ENCODE measurements around the gene PTK6.
"Not testable (repeated sequence)": the region's sequence is repeated elsewhere in the genome, so short reads cannot be mapped to it uniquely, and the experiment has no call there.

Gene PTK6

DNA sequence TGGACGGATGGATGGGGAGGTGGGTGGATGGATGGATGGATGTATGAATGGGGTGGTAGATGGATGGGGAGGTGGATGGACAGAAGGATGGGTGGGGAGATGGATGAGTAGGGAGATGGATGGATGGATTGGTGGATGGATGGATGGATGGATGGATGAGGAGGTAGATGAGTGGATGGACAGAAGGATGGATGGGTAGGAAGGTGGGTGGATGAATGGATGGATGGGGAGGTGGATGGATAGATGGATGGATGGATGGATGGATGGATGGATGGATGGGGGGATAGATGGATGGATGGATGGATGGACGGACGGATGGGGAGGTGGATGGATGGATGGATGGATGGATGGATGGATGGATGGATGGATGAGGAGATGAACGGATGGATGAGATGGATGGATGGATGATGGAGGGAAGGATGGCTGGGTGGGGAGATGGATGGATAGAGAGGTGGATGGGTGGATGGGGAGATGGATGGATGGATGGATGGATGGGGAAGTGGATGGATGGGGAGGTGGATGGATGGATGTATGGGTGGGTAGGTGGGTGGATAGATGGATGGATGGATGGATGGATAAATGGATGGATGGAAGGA, 45.4 kb downstream of the PTK6 start:
- DNase-seq, result no peak

DNA sequence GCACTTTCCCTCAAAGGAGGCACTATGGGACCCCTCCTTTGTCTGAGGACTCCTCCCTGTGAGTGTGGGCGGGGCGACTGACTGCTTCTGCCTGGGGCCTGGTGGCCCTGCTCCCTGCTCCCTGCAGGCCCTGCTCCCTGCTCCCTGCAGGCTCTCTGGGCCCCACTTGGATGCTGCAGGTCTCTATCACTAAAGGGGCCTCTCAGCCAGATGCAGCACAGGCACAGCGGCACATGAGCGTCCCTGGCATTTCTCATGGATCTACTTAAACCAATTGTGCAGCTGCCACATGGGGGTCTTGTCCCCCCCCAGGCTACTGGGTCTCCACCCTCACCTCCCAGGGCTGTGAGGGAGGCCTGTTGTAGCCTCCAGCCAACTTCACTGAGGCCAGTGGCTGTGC, 46.1 kb downstream of the PTK6 start:
- no peak for DNase-seq

DNA sequence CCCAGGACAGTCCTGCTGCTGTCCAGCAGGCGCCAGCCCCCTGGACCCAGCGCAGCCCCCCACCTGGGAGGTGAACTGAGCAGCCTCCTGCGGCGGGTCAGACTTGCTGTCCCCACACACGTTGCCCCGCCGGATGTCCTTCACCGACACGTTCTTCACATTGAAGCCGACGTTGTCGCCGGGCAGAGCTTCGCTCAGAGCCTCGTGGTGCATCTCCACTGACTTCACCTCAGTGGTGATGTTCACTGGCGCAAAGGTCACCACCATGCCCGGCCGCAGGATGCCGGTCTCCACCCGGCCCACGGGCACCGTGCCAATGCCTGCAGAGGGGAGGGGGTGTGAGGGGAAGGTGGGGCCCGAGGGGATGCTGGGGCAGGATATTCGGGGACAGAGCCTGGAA, 46.8 kb downstream of the PTK6 start:
- no peak for DNase-seq

GRCh38 chr20:63488315-63489251, 48.6 kb downstream of the PTK6 start:
- no peak for DNase-seq

DNA sequence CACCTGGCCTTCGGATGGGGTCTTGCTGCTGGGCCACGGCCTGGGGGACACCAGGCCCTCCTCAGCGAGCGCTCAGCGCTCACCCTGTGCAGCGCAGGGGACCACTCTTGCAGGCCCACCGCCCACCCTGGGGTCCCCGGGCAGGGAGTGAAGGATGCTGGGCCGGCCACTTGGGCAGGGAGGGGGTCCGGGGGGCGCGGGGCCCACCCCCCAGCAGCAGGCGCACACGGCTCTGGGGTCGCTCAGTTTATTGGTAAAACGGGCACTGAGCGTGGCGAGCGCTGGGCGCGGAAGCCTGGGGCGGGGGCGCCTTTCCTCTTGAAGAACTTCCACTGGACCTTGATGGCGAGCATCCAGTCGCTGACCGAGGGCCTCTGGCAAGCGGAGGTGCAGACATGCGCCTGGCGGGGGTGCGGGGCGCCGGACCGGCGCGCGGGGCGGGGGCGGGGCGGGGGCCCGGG, 49.4 kb downstream of the PTK6 start:
- no peak for DNase-seq

DNA sequence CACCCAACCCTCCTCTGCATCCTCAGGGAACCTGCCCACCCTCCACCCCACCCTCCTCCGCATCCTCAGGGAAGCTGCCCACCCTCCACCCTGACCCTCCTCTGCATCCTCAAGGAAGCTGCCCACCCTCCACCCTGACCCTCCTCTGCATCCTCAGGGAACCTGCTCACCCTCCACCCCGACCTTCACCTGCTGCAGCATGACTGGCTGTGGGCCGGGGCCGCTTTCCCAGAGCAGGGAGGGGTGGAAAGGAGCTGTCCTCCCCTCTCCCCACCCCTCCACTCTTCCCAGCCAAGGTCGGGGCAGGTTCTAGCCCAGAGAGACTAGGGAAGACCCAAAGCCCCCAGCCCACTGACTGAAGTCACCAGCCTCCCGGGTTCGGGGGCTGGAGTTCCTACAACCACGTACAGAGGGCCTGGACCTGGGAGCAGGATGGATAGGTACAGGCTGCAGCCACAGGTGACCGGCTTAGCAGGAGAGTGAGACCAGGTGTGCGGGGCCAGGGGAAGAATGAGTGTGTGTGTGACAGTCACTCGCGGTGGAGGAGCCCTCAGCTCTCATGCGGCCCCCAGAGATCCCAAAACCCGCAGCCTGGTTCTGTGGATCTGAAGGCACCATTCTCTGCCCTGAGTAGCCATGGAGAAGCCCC, 49.9 kb downstream of the PTK6 start:
- DNase-seq, result no peak

- no peak for DNase-seq
These were observed 50.8 kb downstream of the PTK6 start for GRCh38 chr20:63486300-63486855.

DNA sequence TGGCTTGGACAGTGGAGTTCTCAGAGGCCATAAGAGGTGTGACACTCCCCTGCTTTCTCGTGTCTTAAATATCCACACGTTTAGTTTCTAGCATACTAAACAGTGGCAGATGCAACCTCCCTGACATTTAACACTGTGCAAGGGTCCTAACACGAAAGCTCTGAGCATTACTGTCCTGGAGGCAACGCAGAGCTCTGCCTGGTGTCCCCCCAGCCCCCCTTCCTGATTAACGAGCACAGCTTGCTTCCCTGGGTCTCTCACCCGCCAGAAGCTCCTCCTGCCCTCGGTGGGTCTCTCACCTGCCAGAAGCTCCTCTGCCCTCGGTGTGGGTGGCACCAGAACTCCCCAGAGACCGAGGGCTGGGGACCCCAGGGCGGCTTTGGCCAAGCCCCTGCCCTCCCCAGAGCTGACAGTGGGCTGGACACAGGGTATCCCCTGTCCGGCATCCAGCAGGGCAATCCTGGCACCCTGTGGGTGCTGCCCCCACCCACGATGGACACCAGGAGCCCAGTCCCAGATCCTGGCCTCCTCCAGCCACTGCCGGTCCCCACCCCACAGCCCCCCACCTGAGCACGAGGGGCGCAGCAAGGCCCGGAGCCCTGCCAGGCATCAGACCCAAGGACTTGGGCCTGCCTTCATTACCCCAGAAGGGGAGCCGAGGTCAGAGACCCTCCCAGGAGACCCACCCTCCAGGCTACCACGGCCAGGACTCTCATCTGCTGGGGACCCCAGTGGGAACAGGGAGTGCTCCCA, 52.3 kb downstream of the PTK6 start:
- no peak for DNase-seq

GRCh38 chr20:63484236-63484635, 52.9 kb downstream of the PTK6 start:
- no peak for DNase-seq

DNA sequence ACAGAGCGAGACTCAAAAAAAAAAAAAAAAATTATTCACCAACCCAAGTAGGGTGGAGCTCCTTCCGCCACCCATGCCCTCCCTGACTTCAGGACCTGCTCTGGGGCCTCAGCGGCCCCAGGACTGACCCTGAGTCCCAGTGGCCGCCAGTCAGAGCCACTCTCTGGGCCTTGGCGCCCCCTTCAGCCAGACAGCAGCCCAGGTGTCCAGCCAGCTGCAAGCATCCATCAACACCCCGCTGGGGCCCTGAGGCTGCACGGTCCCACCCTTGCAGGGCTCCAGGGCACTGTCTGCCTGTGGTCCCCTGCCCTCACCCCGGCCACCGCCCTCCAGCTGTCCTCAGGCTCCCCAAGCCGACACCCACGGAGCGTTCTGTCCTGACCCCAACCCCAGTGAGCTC, 53.3 kb downstream of the PTK6 start:
- DNase-seq, result no peak

GRCh38 chr20:63482021-63482587, 55.1 kb downstream of the PTK6 start:
- no peak for DNase-seq

DNA sequence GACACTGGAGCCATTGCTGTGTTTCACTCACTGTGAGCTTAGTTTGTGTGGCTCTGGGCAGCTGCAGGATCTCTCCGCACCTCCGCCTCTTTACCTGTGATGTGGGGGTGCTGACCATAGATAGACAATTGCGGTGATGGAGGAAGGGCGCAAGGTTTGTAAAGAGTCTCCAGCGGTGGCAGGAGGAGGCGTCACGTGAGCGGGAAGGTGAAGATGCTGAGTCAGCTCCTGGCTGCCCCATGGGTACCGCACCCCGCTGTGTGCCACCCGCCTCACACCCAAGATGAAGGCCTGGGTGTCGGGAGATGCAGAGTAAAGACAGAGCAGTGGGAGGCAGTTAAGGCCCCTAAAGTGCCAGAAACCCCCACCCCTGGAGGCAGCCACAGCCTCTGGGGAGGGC, 55.7 kb downstream of the PTK6 start:
- DNase-seq, result no peak

GRCh38 chr20:63479695-63480419, 57.3 kb downstream of the PTK6 start:
- DNase-seq, result not testable (repeated sequence)

DNA sequence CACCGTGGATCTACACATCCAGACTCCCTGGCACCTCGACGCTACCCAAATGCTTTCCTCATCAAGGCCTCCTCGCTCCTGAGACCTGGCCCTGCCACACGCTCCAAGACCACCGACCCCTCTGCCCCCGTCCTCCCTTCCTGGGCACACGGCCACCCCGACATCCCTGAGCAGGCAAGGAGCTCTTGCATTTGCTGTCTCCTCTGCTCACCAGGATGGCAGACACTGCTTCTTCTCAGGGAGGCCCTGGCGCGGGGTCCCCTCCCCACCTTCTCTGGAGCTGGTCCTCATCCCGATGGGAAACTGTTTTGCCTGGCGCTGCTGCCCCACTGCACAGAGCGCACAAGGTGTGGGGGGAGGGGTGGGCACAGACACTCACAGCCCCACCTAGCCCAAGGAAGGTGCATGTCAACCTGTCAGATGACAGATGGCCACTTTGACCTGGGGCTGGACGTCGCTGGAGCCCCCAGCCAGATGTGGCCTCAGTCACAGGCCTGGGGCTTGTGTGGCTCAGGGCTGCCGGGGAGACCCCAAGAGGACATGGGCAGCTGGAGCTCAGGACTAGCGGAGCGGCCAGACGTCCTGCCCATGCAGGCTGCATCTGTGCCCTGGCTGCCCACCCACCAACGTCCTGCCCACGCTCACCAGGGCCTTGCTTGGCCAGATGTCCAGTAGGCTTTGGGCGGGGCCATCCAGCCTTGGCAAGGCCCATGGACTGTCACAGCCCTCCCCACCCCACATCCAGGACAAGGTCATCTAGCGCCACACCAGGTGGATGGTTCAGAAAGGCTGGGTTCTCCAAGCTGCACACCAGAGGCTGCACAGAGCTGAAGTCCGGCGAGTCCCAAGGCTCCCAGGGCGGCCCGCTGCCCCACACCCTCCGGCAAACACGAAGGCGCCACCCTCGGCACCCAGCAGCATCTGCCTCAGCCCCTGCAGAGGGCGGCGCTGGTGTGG, 58.6 kb downstream of the PTK6 start:
- no peak for DNase-seq

Measured in activated T-cell treated with anti-CD3 and anti-CD28 coated beads, Interleukin-2, amount 50 U/mL, for 1 hour (primary cell).